GM12892 (cell line): ENCODE results near the gene CERS2.

Experiments
- POLR2A ChIP-seq: IDR thresholded peaks from 2 replicates; pipeline ENCODE4 v1.6.1; 2011; ENCODE audit warnings: low read depth, low read length, control low read depth
- POLR2AphosphoS5 ChIP-seq: IDR thresholded peaks from 2 replicates; pipeline ENCODE4 v1.6.1; 2011; ENCODE audit warnings: low read depth, low read length, control low read depth

- TF ChIP-seq POLR2A, result peak; percentile 62; the same call in 1 of the 2 replicates
- TF ChIP-seq POLR2AphosphoS5, result no peak
Measured at GRCh38 chr1:151008244-151009205, 33.9 kb upstream of the CERS2 start, which contains the start of gene PRUNE1.
